Activated CD4-positive, alpha-beta T cell treated with anti-CD3 and anti-CD28 coated beads, Interleukin-2, amount 10 ng/mL, durations not matched to agents 7 days and 5 days (primary cell): ENCODE measurements around the gene SESN1. TPM values are rescaled to one million over a fixed set of nuclear protein-coding genes. Genes with fewer than 3 reads are reported as not detected.

ENCODE experiments used
- CTCF ChIA-PET: fragments of 350-600 bp; sonication (Branson Sonifier 250); formaldehyde crosslinking; loops from one replicate; lab custom pipeline; 2021; ENCODE audit warnings: antibody characterized with exemption; lab: Charles Lee
- POLR2A ChIA-PET: fragments of 350-600 bp; sonication (Branson Sonifier 250); formaldehyde crosslinking; loops from one replicate; lab custom pipeline; 2021; ENCODE audit warnings: antibody characterized with exemption; lab: Charles Lee
- DNase-seq: peaks from one replicate; pipeline ENCODE4 v3.0.0-alpha.2; 2020
- H3K27ac Mint-ChIP-seq: one replicate; pipeline ENCODE4 v1.8.0; 2021; ENCODE audit warnings: mild to moderate bottlenecking, moderate library complexity, mixed read lengths
- H3K27me3 Mint-ChIP-seq: one replicate; pipeline ENCODE4 v1.8.0; 2021; ENCODE audit warnings: mixed read lengths
- H3K36me3 Mint-ChIP-seq: one replicate; pipeline ENCODE4 v1.8.0; 2021; ENCODE audit warnings: low read depth, mixed read lengths
- H3K4me1 Mint-ChIP-seq: one replicate; pipeline ENCODE4 v1.8.0; 2021; ENCODE audit warnings: mixed read lengths
- H3K4me3 Mint-ChIP-seq: one replicate; pipeline ENCODE4 v1.8.0; 2021; ENCODE audit warnings: mild to moderate bottlenecking, moderate library complexity, mixed read lengths
- H3K9me3 Mint-ChIP-seq: one replicate; pipeline ENCODE4 v1.8.0; 2021; ENCODE audit warnings: mixed read lengths
- total RNA-seq, 2 experiments: library from RNA; stranded (reverse); gene quantifications; one replicate each; pipeline ENCODE4 v1.2.3, GENCODE V29; 2021

Gene SESN1
- total RNA-seq, 2 experiments from 2014 or later = 19.9 to 21.6 TPM

- POLR2A ChIA-PET = no interaction called here
These were observed 92.5 kb downstream of the SESN1 start for GRCh38 chr6:109002051-109002697.

GRCh38 chr6:109001291-109001894 is 93.3 kb downstream of the SESN1 start:
- Mint-ChIP-seq H3K4me3 (no peak overlapping the region), H3K27me3 (no peaks in the 10 kb centered on the region), H3K36me3 (peaks cover 23% of the 10 kb centered on the region), H3K27ac (no peak overlapping the region), H3K4me1 (peaks cover 13% of the 10 kb centered on the region), H3K9me3 (no peaks in the 10 kb centered on the region)
- DNase-seq = no peak
- CTCF ChIA-PET = no interaction called here
- POLR2A ChIA-PET = no interaction called here

More at GRCh38 chr6:109002051-109002697, 92.5 kb downstream of the SESN1 start:
- no peaks in the 10 kb centered on the region for H3K27me3 Mint-ChIP-seq
- no peak overlapping the region for H3K4me3 Mint-ChIP-seq
- DNase-seq = no peak
- H3K4me1 Mint-ChIP-seq = peaks cover 21% of the 10 kb centered on the region
- CTCF ChIA-PET = interaction anchor here (0.7 kb wide), 1 partner anchor 157 kb away, joined by 3 read pairs; no protein-coding TSS in a partner anchor
- H3K9me3 Mint-ChIP-seq = no peaks in the 10 kb centered on the region
- no peak overlapping the region for H3K27ac Mint-ChIP-seq
- H3K36me3 Mint-ChIP-seq = peaks cover 28% of the 10 kb centered on the region

GRCh38 chr6:109000289-109000688 is 94.4 kb downstream of the SESN1 start:
- H3K27ac Mint-ChIP-seq = no peak overlapping the region
- POLR2A ChIA-PET = no interaction called here
- DNase-seq = no peak
- peaks cover 28% of the 10 kb centered on the region for H3K36me3 Mint-ChIP-seq
- H3K4me3 Mint-ChIP-seq = no peak overlapping the region
- no peaks in the 10 kb centered on the region for H3K27me3 Mint-ChIP-seq
- CTCF ChIA-PET = interaction anchor here (1.3 kb wide), 1 partner anchor 16 kb away, joined by 3 read pairs; no protein-coding TSS in a partner anchor
- no peaks in the 10 kb centered on the region for H3K9me3 Mint-ChIP-seq
- H3K4me1 Mint-ChIP-seq = peaks cover 10% of the 10 kb centered on the region

- CTCF ChIA-PET = no interaction called here
- POLR2A ChIA-PET = no interaction called here
- peaks cover 10% of the 10 kb centered on the region for H3K4me1 Mint-ChIP-seq
- peaks cover 28% of the 10 kb centered on the region for H3K36me3 Mint-ChIP-seq
- no peak overlapping the region for H3K27ac Mint-ChIP-seq
- no peaks in the 10 kb centered on the region for H3K27me3 Mint-ChIP-seq
- no peaks in the 10 kb centered on the region for H3K9me3 Mint-ChIP-seq
- no peak overlapping the region for H3K4me3 Mint-ChIP-seq
- DNase-seq = no peak
These were observed 95.2 kb downstream of the SESN1 start for GRCh38 chr6:108999428-108999827.

- Mint-ChIP-seq H3K36me3 (peaks cover 28% of the 10 kb centered on the region), H3K27me3 (no peaks in the 10 kb centered on the region), H3K9me3 (no peaks in the 10 kb centered on the region), H3K27ac (no peak overlapping the region), H3K4me1 (peaks cover 9% of the 10 kb centered on the region), H3K4me3 (no peak overlapping the region)
- ChIA-PET CTCF (no interaction called here), POLR2A (no interaction called here)
- no peak for DNase-seq
These were observed 96.2 kb downstream of the SESN1 start for GRCh38 chr6:108998485-108998884.

- POLR2A ChIA-PET = no interaction called here
- Mint-ChIP-seq H3K36me3 (peaks cover 36% of the 10 kb centered on the region), H3K9me3 (no peaks in the 10 kb centered on the region), H3K27me3 (no peaks in the 10 kb centered on the region), H3K4me1 (no peaks in the 10 kb centered on the region), H3K27ac (no peak overlapping the region), H3K4me3 (no peak overlapping the region)
- CTCF ChIA-PET = interaction anchor here (1.2 kb wide), 1 partner anchor 8 kb away, joined by 4 read pairs; no protein-coding TSS in a partner anchor
- DNase-seq = no peak
These were observed 98.4 kb downstream of the SESN1 start for GRCh38 chr6:108996208-108996607.

GRCh38 chr6:108995296-108995695 is 99.3 kb downstream of the SESN1 start:
- no peak overlapping the region for H3K4me3 Mint-ChIP-seq
- POLR2A ChIA-PET = no interaction called here
- no peaks in the 10 kb centered on the region for H3K27me3 Mint-ChIP-seq
- H3K4me1 Mint-ChIP-seq = no peaks in the 10 kb centered on the region
- H3K27ac Mint-ChIP-seq = no peak overlapping the region
- no peak for DNase-seq
- CTCF ChIA-PET = interaction anchor here (1.1 to 1.2 kb wide), 2 partner anchors 15 to 70 kb away, joined by 3 to 4 read pairs; no protein-coding TSS in a partner anchor
- H3K9me3 Mint-ChIP-seq = no peaks in the 10 kb centered on the region
- H3K36me3 Mint-ChIP-seq = peaks cover 42% of the 10 kb centered on the region

GRCh38 chr6:108993876-108994275 is 100.8 kb downstream of the SESN1 start:
- H3K9me3 Mint-ChIP-seq = no peaks in the 10 kb centered on the region
- H3K36me3 Mint-ChIP-seq = peaks cover 41% of the 10 kb centered on the region
- no peaks in the 10 kb centered on the region for H3K27me3 Mint-ChIP-seq
- no peak overlapping the region for H3K4me3 Mint-ChIP-seq
- ChIA-PET POLR2A (no interaction called here), CTCF (no interaction called here)
- no peak for DNase-seq
- H3K4me1 Mint-ChIP-seq = no peaks in the 10 kb centered on the region
- H3K27ac Mint-ChIP-seq = no peak overlapping the region

- Mint-ChIP-seq H3K4me3 (no peak overlapping the region), H3K36me3 (peaks cover 45% of the 10 kb centered on the region), H3K4me1 (no peaks in the 10 kb centered on the region), H3K9me3 (no peaks in the 10 kb centered on the region), H3K27ac (no peak overlapping the region), H3K27me3 (no peaks in the 10 kb centered on the region)
- DNase-seq = no peak
- ChIA-PET POLR2A (no interaction called here), CTCF (no interaction called here)
These were observed 104.9 kb downstream of the SESN1 start for GRCh38 chr6:108989700-108990099.

GRCh38 chr6:108988765-108989164 is 105.9 kb downstream of the SESN1 start:
- Mint-ChIP-seq H3K36me3 (peaks cover 47% of the 10 kb centered on the region), H3K27ac (no peak overlapping the region), H3K4me3 (no peak overlapping the region), H3K27me3 (no peaks in the 10 kb centered on the region), H3K4me1 (no peaks in the 10 kb centered on the region), H3K9me3 (no peaks in the 10 kb centered on the region)
- POLR2A ChIA-PET = no interaction called here
- CTCF ChIA-PET = interaction anchor here (1.0 to 1.4 kb wide), 3 partner anchors 8 to 46 kb away, joined by 4 to 5 read pairs (median 4); no protein-coding TSS in a partner anchor
- no peak for DNase-seq

- no peak overlapping the region for H3K4me3 Mint-ChIP-seq
- H3K27me3 Mint-ChIP-seq = no peaks in the 10 kb centered on the region
- H3K4me1 Mint-ChIP-seq = no peaks in the 10 kb centered on the region
- no peak overlapping the region for H3K27ac Mint-ChIP-seq
- no peak for DNase-seq
- H3K9me3 Mint-ChIP-seq = no peaks in the 10 kb centered on the region
- CTCF ChIA-PET = interaction anchor here (0.7 to 1.4 kb wide), 4 partner anchors 8 to 1330 kb away, joined by 3 to 5 read pairs (median 4); no protein-coding TSS in a partner anchor
- peaks cover 47% of the 10 kb centered on the region for H3K36me3 Mint-ChIP-seq
- POLR2A ChIA-PET = no interaction called here
These were observed 106.3 kb downstream of the SESN1 start for GRCh38 chr6:108988296-108988695.

- H3K9me3 Mint-ChIP-seq = no peaks in the 10 kb centered on the region
- CTCF ChIA-PET = interaction anchor here (0.6 to 0.7 kb wide), 2 partner anchors 165 to 1988 kb away, joined by 3 read pairs; no protein-coding TSS in a partner anchor
- POLR2A ChIA-PET = interaction anchor here (0.7 kb wide), 1 partner anchor 91 kb away, joined by 3 read pairs; no protein-coding TSS in a partner anchor
- H3K4me1 Mint-ChIP-seq = no peaks in the 10 kb centered on the region
- DNase-seq = no peak
- peaks cover 41% of the 10 kb centered on the region for H3K36me3 Mint-ChIP-seq
- H3K4me3 Mint-ChIP-seq = no peak overlapping the region
- no peak overlapping the region for H3K27ac Mint-ChIP-seq
- no peaks in the 10 kb centered on the region for H3K27me3 Mint-ChIP-seq
These were observed 107.5 kb downstream of the SESN1 start for GRCh38 chr6:108987156-108987555.

GRCh38 chr6:108985301-108985700 is 109.3 kb downstream of the SESN1 start:
- Mint-ChIP-seq H3K27ac (no peak overlapping the region), H3K4me3 (no peak overlapping the region), H3K4me1 (no peaks in the 10 kb centered on the region), H3K36me3 (peaks cover 28% of the 10 kb centered on the region), H3K9me3 (no peaks in the 10 kb centered on the region), H3K27me3 (no peaks in the 10 kb centered on the region)
- CTCF ChIA-PET = interaction anchor here (0.6 to 1.1 kb wide), 2 partner anchors 22 to 261 kb away, joined by 3 read pairs; no protein-coding TSS in a partner anchor
- no peak for DNase-seq
- POLR2A ChIA-PET = no interaction called here
